Panc1 (cell line): ENCODE data around the gene KAZALD1. TPM values are rescaled to one million over a fixed set of nuclear protein-coding genes. Genes with fewer than 3 reads are reported as not detected.

Experiments
- ATAC-seq: fragments of 200-7000 bp; cut with Tn5 transposase; 2 replicates; pipeline ENCODE4 v1.9.1; 2020; ENCODE audit warnings: mild to moderate bottlenecking, moderate library complexity
- BruUV-seq: library from RNA; stranded (reverse); fragments of 400-500 nt; replicated peaks from 2 replicates; lab custom pipeline; 2021; lab: Mats Ljungman, UMichigan
- CTCF ChIA-PET: fragments of 300-600 bp; sonication (Branson Sonifier 250); formaldehyde crosslinking; loops from one replicate; lab custom pipeline; 2022; ENCODE audit warnings: antibody characterized with exemption; lab: Charles Lee
- POLR2A ChIA-PET: fragments of 300-600 bp; sonication (Branson Sonifier 250); formaldehyde crosslinking; loops from one replicate; lab custom pipeline; 2022; ENCODE audit warnings: antibody characterized with exemption; lab: Charles Lee
- DNase-seq: peaks from one replicate; pipeline ENCODE4 v3.0.0-alpha.2; 2010; ENCODE audit warnings: low read depth, low spot score
- H3K27ac ChIP-seq: 2 replicates; pipeline ENCODE4 v1.5.1; 2011; ENCODE audit warnings: mild to moderate bottlenecking, low read length, inconsistent platforms
- H3K27me3 ChIP-seq: fragments of 200-500 bp; sonication (Bioruptor generic); 2 replicates; pipeline ENCODE4 v1.6.0; 2014; ENCODE audit warnings: low read length, inconsistent platforms; ENCODE audit not compliant: control insufficient read depth, insufficient read depth
- H3K36me3 ChIP-seq: fragments of 200-500 bp; sonication (Bioruptor generic); 2 replicates; pipeline ENCODE4 v1.5.1; 2014; ENCODE audit warnings: inconsistent platforms, mild to moderate bottlenecking, low read length, moderate library complexity; ENCODE audit not compliant: control insufficient read depth, insufficient read depth
- H3K4me1 ChIP-seq: 2 replicates; pipeline ENCODE4 v1.5.1; 2011; ENCODE audit warnings: inconsistent platforms, mild to moderate bottlenecking, low read length, moderate library complexity; ENCODE audit not compliant: control insufficient read depth, insufficient read depth
- H3K4me3 ChIP-seq, 2 experiments: 2 replicates each; pipeline ENCODE4 v1.5.1; 2011 to 2012; ENCODE audit warnings: low read depth in 2 of 2, low read length in 2 of 2, mild to moderate bottlenecking in 2 of 2, inconsistent platforms in 1 of 2, moderate library complexity in 1 of 2
- H3K9me3 ChIP-seq: fragments of 200-500 bp; sonication (Bioruptor generic); 2 replicates; pipeline ENCODE4 v1.5.1; 2014; ENCODE audit warnings: low read depth, mild to moderate bottlenecking, inconsistent platforms, low read length, moderate library complexity; ENCODE audit not compliant: control insufficient read depth, insufficient read depth
- POLR2AphosphoS5 ChIP-seq: IDR thresholded peaks from 2 replicates; pipeline ENCODE4 v1.6.1; 2012; ENCODE audit warnings: mild to moderate bottlenecking, low read depth, low read length, moderate library complexity
- SIN3A ChIP-seq: IDR thresholded peaks from 2 replicates; pipeline ENCODE4 v1.6.1; 2012; ENCODE audit warnings: low read depth, mild to moderate bottlenecking, low read length, moderate library complexity, borderline replicate concordance; ENCODE audit not compliant: insufficient read depth
- TCF7L2 ChIP-seq: IDR thresholded peaks from 2 replicates; pipeline ENCODE4 v1.6.1; 2011; ENCODE audit warnings: mild to moderate bottlenecking, low read depth, low read length, inconsistent platforms
- in situ Hi-C: cut with HindIII; loops from 2 replicates; pipeline ENCODE4 v1.10.0; 2016; ENCODE audit warnings: low sequenced_read_pairs, low pct_unique_long_range_greater_than_20kb
- intact Hi-C: fragments of 100-400 bp; cut with micrococcal nuclease; formaldehyde crosslinking; loops from one replicate; pipeline ENCODE4 v1.10.0; 2022; ENCODE audit not compliant: unreplicated experiment
- total RNA-seq: library from RNA; stranded (reverse); gene quantifications from one replicate; pipeline ENCODE4 v1.2.1, GENCODE V29; 2021; ENCODE audit not compliant: unreplicated experiment
- TF ChIP-seq, protein P1 (sequence below), 2 experiments: IDR thresholded peaks; 2 replicates each; pipeline ENCODE4 v1.6.1; 2011 to 2012; ENCODE audit warnings: low read depth in 2 of 2, control low read depth in 1 of 2, low read length in 1 of 2, mild to moderate bottlenecking in 1 of 2, moderate library complexity in 1 of 2; ENCODE audit not compliant: insufficient read depth in 1 of 2
- TF ChIP-seq, protein P2 (sequence below): fragments of 450-650 bp; IDR thresholded peaks from 2 replicates; pipeline ENCODE4 v1.5.1; 2017; ENCODE audit warnings: mild to moderate bottlenecking

The KAZALD1 gene
- total RNA-seq, 1 experiment from 2014 or later = 21.2 TPM

DNA sequence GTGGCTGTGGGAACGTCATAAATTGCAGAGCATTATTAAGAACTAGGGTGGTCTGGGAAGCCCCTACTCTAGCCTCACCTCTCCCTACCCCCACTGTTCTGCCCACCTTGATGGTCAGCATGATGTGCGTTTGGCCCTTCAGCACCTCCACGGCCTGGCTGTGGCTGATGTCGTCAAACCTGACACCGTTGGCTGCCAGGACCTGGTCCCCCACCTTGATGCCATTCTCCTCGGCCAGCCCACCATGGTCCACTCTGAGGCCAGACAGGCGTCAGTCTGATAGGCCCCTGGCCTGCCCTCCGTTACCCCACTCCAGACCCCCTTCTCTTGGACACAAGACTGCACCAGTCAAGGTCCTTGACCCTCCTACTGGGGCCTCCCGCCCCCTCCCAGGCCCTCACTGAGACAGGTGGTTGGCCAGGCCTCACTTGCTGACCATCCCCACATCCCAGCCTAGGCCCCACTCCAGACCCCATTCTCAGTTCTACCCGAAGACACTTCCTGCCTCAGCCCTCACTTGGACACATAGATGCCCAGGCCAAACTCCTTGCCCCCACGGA is 40.0 kb upstream of the KAZALD1 start:
- ATAC-seq (no peak), DNase-seq (no peak)
- no TSS peak for BruUV-seq
- TF ChIP-seq, protein P1, sequence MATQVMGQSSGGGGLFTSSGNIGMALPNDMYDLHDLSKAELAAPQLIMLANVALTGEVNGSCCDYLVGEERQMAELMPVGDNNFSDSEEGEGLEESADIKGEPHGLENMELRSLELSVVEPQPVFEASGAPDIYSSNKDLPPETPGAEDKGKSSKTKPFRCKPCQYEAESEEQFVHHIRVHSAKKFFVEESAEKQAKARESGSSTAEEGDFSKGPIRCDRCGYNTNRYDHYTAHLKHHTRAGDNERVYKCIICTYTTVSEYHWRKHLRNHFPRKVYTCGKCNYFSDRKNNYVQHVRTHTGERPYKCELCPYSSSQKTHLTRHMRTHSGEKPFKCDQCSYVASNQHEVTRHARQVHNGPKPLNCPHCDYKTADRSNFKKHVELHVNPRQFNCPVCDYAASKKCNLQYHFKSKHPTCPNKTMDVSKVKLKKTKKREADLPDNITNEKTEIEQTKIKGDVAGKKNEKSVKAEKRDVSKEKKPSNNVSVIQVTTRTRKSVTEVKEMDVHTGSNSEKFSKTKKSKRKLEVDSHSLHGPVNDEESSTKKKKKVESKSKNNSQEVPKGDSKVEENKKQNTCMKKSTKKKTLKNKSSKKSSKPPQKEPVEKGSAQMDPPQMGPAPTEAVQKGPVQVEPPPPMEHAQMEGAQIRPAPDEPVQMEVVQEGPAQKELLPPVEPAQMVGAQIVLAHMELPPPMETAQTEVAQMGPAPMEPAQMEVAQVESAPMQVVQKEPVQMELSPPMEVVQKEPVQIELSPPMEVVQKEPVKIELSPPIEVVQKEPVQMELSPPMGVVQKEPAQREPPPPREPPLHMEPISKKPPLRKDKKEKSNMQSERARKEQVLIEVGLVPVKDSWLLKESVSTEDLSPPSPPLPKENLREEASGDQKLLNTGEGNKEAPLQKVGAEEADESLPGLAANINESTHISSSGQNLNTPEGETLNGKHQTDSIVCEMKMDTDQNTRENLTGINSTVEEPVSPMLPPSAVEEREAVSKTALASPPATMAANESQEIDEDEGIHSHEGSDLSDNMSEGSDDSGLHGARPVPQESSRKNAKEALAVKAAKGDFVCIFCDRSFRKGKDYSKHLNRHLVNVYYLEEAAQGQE (IDR thresholded peaks at IDR 0.05; ENCODE audit: insufficient read depth in 1 of 2, low read depth in 2 of 2, low read length in 1 of 2) = no peak
- TF ChIP-seq, protein P2, sequence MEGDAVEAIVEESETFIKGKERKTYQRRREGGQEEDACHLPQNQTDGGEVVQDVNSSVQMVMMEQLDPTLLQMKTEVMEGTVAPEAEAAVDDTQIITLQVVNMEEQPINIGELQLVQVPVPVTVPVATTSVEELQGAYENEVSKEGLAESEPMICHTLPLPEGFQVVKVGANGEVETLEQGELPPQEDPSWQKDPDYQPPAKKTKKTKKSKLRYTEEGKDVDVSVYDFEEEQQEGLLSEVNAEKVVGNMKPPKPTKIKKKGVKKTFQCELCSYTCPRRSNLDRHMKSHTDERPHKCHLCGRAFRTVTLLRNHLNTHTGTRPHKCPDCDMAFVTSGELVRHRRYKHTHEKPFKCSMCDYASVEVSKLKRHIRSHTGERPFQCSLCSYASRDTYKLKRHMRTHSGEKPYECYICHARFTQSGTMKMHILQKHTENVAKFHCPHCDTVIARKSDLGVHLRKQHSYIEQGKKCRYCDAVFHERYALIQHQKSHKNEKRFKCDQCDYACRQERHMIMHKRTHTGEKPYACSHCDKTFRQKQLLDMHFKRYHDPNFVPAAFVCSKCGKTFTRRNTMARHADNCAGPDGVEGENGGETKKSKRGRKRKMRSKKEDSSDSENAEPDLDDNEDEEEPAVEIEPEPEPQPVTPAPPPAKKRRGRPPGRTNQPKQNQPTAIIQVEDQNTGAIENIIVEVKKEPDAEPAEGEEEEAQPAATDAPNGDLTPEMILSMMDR = no peak
- TF ChIP-seq SIN3A (no peak), POLR2AphosphoS5 (no peak), TCF7L2 (no peak)
- in situ Hi-C loops (no loop called here), intact Hi-C loops (no loop called here)
- Histone ChIP-seq H3K9me3 (no peaks in the 10 kb centered on the region), H3K4me1 (peaks cover 2% of the 10 kb centered on the region; the same call in 1 of the 2 replicates), H3K27me3 (no peaks in the 10 kb centered on the region), H3K4me3 (no peak overlapping the region), H3K36me3 (no peaks in the 10 kb centered on the region), H3K27ac (no peak overlapping the region)
- POLR2A ChIA-PET = no interaction called here
- CTCF ChIA-PET = no interaction called here

GRCh38 chr10:101022967-101023705 is 38.7 kb upstream of the KAZALD1 start:
- H3K4me3 ChIP-seq = no peak overlapping the region
- POLR2A ChIA-PET = no interaction called here
- CTCF ChIA-PET = interaction anchor here (0.5 to 0.9 kb wide), 2 partner anchors 9 to 12 kb away, joined by 3 read pairs; no protein-coding TSS in a partner anchor
- ATAC-seq = no peak
- no peaks in the 10 kb centered on the region for H3K27me3 ChIP-seq
- no peaks in the 10 kb centered on the region for H3K9me3 ChIP-seq
- peaks cover 2% of the 10 kb centered on the region; the same call in 1 of the 2 replicates for H3K4me1 ChIP-seq
- BruUV-seq = no TSS peak
- TF ChIP-seq TCF7L2 (no peak), SIN3A (no peak), POLR2AphosphoS5 (no peak)
- TF ChIP-seq, protein P2 = no peak
- TF ChIP-seq, protein P1 (IDR thresholded peaks at IDR 0.05; ENCODE audit: insufficient read depth in 1 of 2, low read depth in 2 of 2, low read length in 1 of 2) = no peak
- no peaks in the 10 kb centered on the region for H3K36me3 ChIP-seq
- intact Hi-C loops (no loop called here), in situ Hi-C loops (no loop called here)
- H3K27ac ChIP-seq = no peak overlapping the region
- no peak for DNase-seq
